Left renal cortex interstitium (tissue), 4 donors: ENCODE results near the gene UTP25. TPM values are rescaled to one million over a fixed set of nuclear protein-coding genes. Genes with fewer than 3 reads are reported as not detected.

ENCODE experiments used
- DNase-seq, 4 donors: peaks; one replicate each; pipeline ENCODE4 v3.0.0-alpha.2; 2013; ENCODE audit warnings: low read depth in 4 of 4, low spot score in 2 of 4, missing footprints in 1 of 4
- polyA plus RNA-seq, 4 donors: library from polyadenylated mRNA; unstranded; fragments of 120-200 nt; gene quantifications; one replicate each; pipeline ENCODE4 v1.2.1, GENCODE V29; 2013; ENCODE audit not compliant: insufficient read length in 4 of 4

Gene UTP25
- polyA plus RNA-seq, 4 donors: 9.2 to 11.1 (median 10.8) TPM

GRCh38 chr1:209837671-209838070 is 9.9 kb downstream of the UTP25 start:
- no peak for DNase-seq

GRCh38 chr1:209838537-209838936 is 10.8 kb downstream of the UTP25 start:
- no peak for DNase-seq

DNA sequence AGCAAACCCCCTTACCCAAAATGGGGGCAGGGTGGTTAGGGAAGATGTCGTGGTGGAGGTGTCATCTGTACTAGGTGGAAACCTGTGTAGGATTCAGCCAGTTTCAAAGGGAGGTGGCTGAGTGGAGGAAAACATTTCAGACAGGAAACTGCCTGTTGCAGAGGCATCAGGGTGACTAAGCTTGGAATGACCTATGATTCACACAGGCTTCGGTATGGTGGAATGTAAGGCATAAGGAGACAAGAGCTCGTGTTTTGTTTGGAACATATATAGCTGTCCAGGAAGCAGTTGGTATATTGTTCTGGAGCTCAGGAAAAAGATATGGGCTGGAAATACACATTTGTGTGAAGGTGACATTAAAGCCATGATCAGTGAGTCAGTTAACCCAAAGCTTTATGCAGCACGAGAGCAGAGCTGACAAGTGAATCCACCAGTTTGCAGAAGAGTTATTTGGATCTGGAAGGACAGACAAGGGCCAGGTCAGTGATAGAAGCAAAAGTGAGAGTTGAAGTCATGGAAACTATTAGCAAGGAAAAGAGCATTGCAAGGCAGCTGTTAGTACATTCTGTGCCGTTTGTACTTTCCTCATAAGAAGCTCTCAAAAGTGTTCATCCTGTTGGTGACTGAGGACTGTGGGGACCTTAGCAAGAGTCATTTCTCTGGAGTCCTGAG is 12.2 kb downstream of the UTP25 start:
- no peak for DNase-seq

GRCh38 chr1:209840611-209841010 is 12.8 kb downstream of the UTP25 start:
- no peak for DNase-seq

DNA sequence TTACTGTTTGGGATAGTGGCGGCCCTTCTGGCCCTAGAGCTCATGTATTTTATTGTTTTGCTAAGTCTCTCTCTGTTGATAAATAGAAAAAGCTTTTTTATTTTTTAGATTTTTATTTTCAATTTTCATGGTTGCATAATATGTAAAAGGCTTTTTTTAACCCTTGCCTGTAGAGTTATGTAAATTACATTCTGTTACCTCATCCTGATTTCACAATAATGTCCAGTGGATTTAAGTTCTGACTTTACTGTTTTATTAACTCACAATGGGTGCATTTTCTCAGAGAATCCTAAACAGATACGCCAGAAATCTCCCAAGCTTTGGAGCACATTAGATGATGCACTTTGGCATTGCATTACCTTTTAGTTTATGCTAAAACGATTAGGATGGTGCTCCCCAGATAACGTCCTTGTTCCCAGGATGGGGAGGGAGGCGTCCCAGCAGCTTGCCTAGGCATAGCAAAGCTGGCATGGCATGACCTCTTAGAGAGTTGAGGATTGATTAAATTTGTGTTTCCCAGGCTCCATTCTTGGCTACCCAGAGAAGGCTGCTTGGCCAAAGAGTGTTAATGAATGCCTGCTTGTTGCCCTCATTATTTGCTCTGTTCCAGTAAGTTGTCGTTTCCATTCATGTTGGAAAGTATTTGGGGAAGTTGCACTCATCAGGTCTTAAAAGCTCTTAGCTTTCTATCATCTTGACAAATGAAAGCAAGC is 17.1 kb downstream of the UTP25 start:
- DNase-seq: no peak

DNA sequence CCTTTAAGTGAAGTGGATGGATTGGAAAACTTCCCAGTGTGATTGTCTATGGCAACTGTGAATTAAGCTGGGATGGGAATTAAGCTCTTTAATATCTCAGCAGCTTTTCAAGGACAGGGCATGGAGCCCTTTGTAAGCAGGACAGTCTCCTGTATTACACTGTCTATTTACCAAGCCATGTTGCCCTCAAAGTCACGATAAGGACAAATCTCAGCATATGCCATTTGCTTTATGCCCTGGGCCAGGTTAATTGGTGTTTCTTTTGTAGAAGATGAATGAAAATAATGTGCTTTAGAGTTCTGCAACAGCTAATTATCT is 17.6 kb downstream of the UTP25 start:
- no peak for DNase-seq

DNA sequence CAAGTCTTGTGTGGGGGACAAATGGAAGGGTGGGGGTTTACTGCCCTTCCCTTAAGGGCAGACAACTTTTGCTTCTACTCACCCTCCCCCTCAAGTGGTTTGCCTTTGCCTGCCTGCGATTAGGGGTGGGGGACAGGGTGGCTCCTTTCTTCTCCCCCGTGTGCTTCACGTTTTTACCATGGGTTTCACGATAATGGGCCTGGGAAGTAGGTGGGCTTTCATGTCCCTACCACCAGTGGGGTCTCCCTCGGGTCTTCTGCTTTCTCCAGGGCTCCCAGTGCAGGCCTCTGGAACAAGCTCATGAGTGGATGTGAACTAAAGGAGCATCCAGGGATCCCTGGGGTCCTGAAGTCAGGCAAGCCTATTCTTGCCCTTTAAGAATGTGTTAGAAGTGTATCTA is 21.6 kb downstream of the UTP25 start:
- DNase-seq: no peak

DNA sequence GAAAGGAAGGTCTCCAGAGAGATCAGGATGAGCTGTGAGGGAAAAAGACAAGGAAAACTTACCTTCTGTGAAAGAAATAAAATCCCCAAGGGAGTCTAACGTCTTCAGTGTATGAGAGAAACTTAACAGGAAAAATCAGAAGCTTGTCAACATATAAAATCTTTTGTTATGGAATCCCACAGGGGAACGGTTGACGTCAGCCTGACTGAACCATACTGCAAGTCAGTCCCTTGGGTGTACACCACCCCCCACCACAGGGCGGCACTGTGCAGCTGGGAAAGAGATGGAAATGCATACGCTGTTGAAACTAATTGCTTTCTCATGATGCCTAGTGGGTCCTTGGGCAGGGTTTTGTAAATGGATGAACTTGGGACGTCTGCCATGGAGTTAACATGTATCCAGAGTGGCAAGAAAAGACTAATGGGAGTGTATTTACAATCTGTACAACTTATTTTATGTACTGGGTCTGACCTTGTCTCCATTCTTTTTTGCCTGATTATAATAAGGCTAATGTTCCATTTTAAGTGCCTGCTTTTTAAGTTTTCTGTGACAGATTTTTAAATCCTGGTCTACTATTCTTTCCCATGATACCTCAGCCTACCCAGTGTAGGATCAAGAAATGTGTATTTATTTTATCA is 22.7 kb downstream of the UTP25 start:
- DNase-seq: no peak

GRCh38 chr1:209853676-209854075 is 25.9 kb downstream of the UTP25 start:
- no peak for DNase-seq

- DNase-seq: no peak
Observed at GRCh38 chr1:209854196-209854595, 26.4 kb downstream of the UTP25 start.

GRCh38 chr1:209855006-209855405 is 27.2 kb downstream of the UTP25 start:
- no peak for DNase-seq

DNA sequence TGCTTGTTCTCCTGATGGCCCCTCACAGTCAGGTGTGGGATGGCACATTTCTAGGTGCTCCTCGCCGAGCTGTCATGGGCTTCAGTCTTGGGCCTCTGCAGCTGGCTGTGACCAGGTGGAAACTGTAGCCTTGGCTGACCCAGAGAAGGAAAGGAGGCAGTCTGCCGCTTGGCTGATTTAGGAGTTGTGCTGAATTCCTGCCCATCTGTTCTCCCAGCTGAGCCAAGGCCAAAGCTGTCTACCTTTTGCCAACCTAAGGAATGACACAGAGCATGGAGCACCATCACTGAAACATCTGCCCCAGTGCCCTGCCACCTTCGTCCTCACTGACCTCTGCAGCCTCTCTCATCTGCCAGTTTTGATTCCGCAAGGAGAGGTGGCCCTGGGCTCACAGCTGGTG is 27.9 kb downstream of the UTP25 start:
- no peak for DNase-seq

DNA sequence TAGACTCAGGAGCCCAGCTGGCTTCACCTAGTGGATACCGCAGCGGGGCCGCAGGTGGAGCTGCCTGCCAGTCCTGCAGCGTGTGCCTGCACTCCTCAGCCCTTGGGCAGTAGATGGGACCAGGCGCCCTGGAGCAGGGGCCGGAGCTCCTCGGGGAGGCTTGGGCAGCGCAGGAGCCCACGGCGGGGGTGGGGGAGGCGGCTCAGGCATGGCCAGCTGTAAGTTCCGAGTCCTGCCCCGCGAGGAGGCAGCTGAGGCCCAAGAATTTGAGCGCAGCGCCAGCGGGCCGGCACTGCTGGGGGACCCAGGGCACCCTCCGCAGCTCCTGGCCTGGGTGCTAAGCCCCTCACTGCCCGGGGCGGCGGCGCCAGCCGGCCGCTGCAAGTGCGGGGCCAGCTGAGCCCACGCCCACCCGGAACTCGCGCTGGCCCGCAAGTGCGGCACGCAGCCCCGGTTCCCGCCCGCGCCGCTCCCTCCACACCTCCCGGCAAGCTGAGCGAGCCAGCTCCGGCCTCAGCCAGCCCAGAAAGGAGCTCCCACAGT is 30.9 kb downstream of the UTP25 start:
- DNase-seq: no peak

GRCh38 chr1:209860293-209860881 is 32.6 kb downstream of the UTP25 start:
- DNase-seq: peak; percentile 11 to 65 (median 42)

- no peak for DNase-seq
Observed at GRCh38 chr1:209861242-209861641, 33.5 kb downstream of the UTP25 start.

GRCh38 chr1:209862391-209863356 is 34.9 kb downstream of the UTP25 start:
- DNase-seq: no peak

GRCh38 chr1:209863766-209864485 is 36.2 kb downstream of the UTP25 start:
- DNase-seq: no peak

- no peak for DNase-seq
Observed at GRCh38 chr1:209866201-209866600, 38.4 kb downstream of the UTP25 start.

DNA sequence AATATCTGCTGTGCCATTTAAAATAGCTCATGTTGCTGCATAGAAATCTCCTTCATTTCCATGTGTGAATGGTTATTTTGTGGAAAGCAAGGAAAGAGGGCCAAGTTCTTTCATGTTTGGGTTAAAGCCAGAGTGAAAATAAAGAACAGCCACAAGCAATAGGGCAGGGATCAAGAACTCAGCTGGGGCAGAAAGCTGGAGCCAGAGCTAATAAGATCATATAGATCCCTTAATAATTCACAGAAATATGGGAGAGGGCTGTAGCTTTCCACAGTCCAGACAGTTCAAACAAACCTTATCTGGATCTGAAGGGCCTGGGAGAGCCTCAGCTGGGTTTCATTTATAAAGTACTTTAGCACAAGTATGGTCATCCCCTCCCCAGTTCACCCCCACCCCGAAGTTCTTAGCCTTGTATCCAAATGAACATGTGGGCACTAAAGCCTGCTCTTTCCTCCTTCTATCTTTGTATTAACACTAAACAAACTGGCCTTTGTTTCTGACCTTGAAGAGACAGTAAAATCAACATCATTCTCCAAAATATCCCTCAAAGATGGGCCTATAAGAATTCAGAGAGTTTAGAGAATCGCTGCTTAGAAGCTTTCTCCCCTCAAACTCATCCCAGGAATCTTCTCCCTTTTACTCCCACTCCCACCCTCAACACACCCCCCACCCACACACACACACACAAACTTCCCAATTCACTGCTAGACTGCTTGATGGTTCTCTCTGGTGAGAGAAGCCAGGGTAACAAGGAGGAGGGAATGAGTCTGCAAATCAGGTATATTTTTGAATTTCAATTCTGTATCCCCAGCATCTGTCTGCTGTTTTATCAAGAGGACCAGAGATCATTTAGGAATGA is 41.7 kb downstream of the UTP25 start:
- no peak for DNase-seq
